GM19099 (cell line): ENCODE measurements around the gene NUDT22.
A peak's percentile ranks its signal among the peaks of the same experiment; 100 is the strongest.

ENCODE experiments used
- POLR2A ChIP-seq: IDR thresholded peaks from 3 replicates; pipeline ENCODE4 v1.6.1; 2011; ENCODE audit warnings: low read depth; ENCODE audit not compliant: insufficient read length; ENCODE audit errors: extremely low read depth

NUDT22 gene

GRCh38 chr11:64218628-64219353 lies 7.3 kb upstream of the NUDT22 start:
- no peak for TF ChIP-seq POLR2A

GRCh38 chr11:64219354-64219684 lies 6.8 kb upstream of the NUDT22 start:
- no peak for TF ChIP-seq POLR2A

- no peak for TF ChIP-seq POLR2A
Measured at GRCh38 chr11:64219755-64220154, 6.3 kb upstream of the NUDT22 start.

GRCh38 chr11:64220271-64220670 lies 5.8 kb upstream of the NUDT22 start:
- TF ChIP-seq POLR2A = no peak

- TF ChIP-seq POLR2A = no peak
Measured at GRCh38 chr11:64220798-64221197, 5.3 kb upstream of the NUDT22 start.

GRCh38 chr11:64222651-64223000 lies 3.4 kb upstream of the NUDT22 start:
- TF ChIP-seq POLR2A = no peak

- TF ChIP-seq POLR2A = peak; percentile 33
Measured at GRCh38 chr11:64223001-64223651, 2.9 kb upstream of the NUDT22 start.

GRCh38 chr11:64224151-64224890 lies 1.8 kb upstream of the NUDT22 start:
- peak; percentile 44 for TF ChIP-seq POLR2A

- TF ChIP-seq POLR2A = peak; percentile 40
Measured at GRCh38 chr11:64224891-64225607, 1.0 kb upstream of the NUDT22 start.

- peak; percentile 35 for TF ChIP-seq POLR2A
Measured at GRCh38 chr11:64226507-64227051, 505 bp downstream of the NUDT22 start.

- no peak for TF ChIP-seq POLR2A
Measured at GRCh38 chr11:64227405-64227956, 1.4 kb downstream of the NUDT22 start.

GRCh38 chr11:64229090-64229743 lies 3.1 kb downstream of the NUDT22 start:
- TF ChIP-seq POLR2A = no peak

GRCh38 chr11:64229744-64230170 lies 3.7 kb downstream of the NUDT22 start:
- no peak for TF ChIP-seq POLR2A
